HG02870 (cell line): Measurements from ENCODE around the gene DUSP8.

Source experiments
- ATAC-seq: cut with Tn5 transposase; IDR thresholded peaks from one replicate; pipeline ENCODE4 v1.9.1; 2021; ENCODE audit warnings: mild to moderate bottlenecking, moderate library complexity; ENCODE audit not compliant: unreplicated experiment

DUSP8 gene

GRCh38 chr11:1504581-1505290, 67.3 kb downstream of the DUSP8 start:
- ATAC-seq, result no peak

GRCh38 chr11:1504138-1504537, 67.9 kb downstream of the DUSP8 start:
- ATAC-seq, result no peak
